WTC11 (cell line): ENCODE results near the gene ZCCHC10.

ENCODE experiments used
- ATF3 ChIP-seq: sonication (generic); formaldehyde crosslinking; conservative IDR thresholded peaks from 2 replicates; pipeline ENCODE4 v1.8.1; 2022; ENCODE audit warnings: mild to moderate bottlenecking, missing genetic modification reagents
- CREM ChIP-seq: sonication (generic); formaldehyde crosslinking; IDR thresholded peaks from 2 replicates; pipeline ENCODE4 v1.8.1; 2022; ENCODE audit warnings: mild to moderate bottlenecking, missing genetic modification reagents, moderate library complexity
- CTCF ChIP-seq: fragments of 200-600 bp; IDR thresholded peaks from 2 replicates; pipeline ENCODE4 v1.8.0; 2022; ENCODE audit warnings: antibody characterized with exemption
- ERG ChIP-seq: fragments of 250-450 bp; sonication (Bioruptor Pico); IDR thresholded peaks from 2 replicates; pipeline ENCODE4 v1.8.0; 2021; ENCODE audit warnings: mild to moderate bottlenecking
- MAX ChIP-seq: sonication (generic); formaldehyde crosslinking; IDR thresholded peaks from 2 replicates; pipeline ENCODE4 v1.8.0; 2022; ENCODE audit warnings: mild to moderate bottlenecking, missing genetic modification reagents
- TCF7 ChIP-seq: sonication (generic); formaldehyde crosslinking; IDR thresholded peaks from 2 replicates; pipeline ENCODE4 v1.8.0; 2022; ENCODE audit warnings: mild to moderate bottlenecking, low read depth, missing genetic modification reagents, moderate library complexity
- TEAD1 ChIP-seq: sonication (generic); formaldehyde crosslinking; IDR thresholded peaks from 2 replicates; pipeline ENCODE4 v1.8.0; 2022; ENCODE audit warnings: mild to moderate bottlenecking, missing genetic modification reagents
- USF1 ChIP-seq: sonication (generic); formaldehyde crosslinking; IDR thresholded peaks from 2 replicates; pipeline ENCODE4 v1.8.0; 2022; ENCODE audit warnings: mild to moderate bottlenecking, missing genetic modification reagents
- ZMAT4 ChIP-seq: fragments of 250-450 bp; sonication (Bioruptor Pico); IDR thresholded peaks from 2 replicates; pipeline ENCODE4 v1.9.0; 2021; ENCODE audit warnings: mild to moderate bottlenecking
- ZNF121 ChIP-seq: sonication (generic); formaldehyde crosslinking; IDR thresholded peaks from 2 replicates; pipeline ENCODE4 v1.8.0; 2023; ENCODE audit warnings: missing genetic modification reagents
- ZSCAN18 ChIP-seq: fragments of 250-450 bp; sonication (Bioruptor Pico); IDR thresholded peaks from 2 replicates; pipeline ENCODE4 v2.1.2; 2022; ENCODE audit warnings: mild to moderate bottlenecking, moderate library complexity

- TF ChIP-seq CTCF (no peak), ATF3 (CRISPR knock-in tag) (no peak), USF1 (no peak), MAX (CRISPR knock-in tag) (no peak), ZSCAN18 (CRISPR knock-in tag) (no peak), CREM (CRISPR knock-in tag) (no peak), ERG (CRISPR knock-in tag) (no peak), ZNF121 (CRISPR knock-in tag) (no peak), ZMAT4 (CRISPR knock-in tag) (no peak), TCF7 (CRISPR knock-in tag) (no peak), TEAD1 (CRISPR knock-in tag) (no peak)
These were observed 72.6 kb downstream of the ZCCHC10 start for GRCh38 chr5:132953710-132954109.
